Mucosa of rectum (tissue), 2 donors: Measurements from ENCODE around the gene UBR1.
"Not testable (repeated sequence)": the region's sequence is repeated elsewhere in the genome, so short reads cannot be mapped to it uniquely, and the experiment has no call there.

Experiments used
- H3K27ac ChIP-seq, 2 donors: one replicate each; pipeline ENCODE4 v1.7.0; 2013; ENCODE audit warnings: inconsistent platforms in 2 of 2, low read depth in 2 of 2, low read length in 2 of 2
- H3K27me3 ChIP-seq, 2 donors: one replicate each; pipeline ENCODE4 v1.7.0; 2013; ENCODE audit warnings: low read length in 2 of 2; ENCODE audit not compliant: control insufficient read depth in 2 of 2, insufficient read depth in 2 of 2
- H3K36me3 ChIP-seq, 2 donors: one replicate each; pipeline ENCODE4 v1.7.0; 2013; ENCODE audit warnings: low read length in 2 of 2; ENCODE audit not compliant: control insufficient read depth in 2 of 2, insufficient read depth in 2 of 2
- H3K4me1 ChIP-seq, 2 donors: one replicate each; pipeline ENCODE4 v1.7.0; 2013; ENCODE audit warnings: low read length in 2 of 2, mild to moderate bottlenecking in 1 of 2; ENCODE audit not compliant: control insufficient read depth in 2 of 2, insufficient read depth in 2 of 2
- H3K4me3 ChIP-seq, 2 donors: one replicate each; pipeline ENCODE4 v1.7.0; 2013; ENCODE audit warnings: low read length in 2 of 2
- H3K9ac ChIP-seq, 2 donors: one replicate each; pipeline ENCODE4 v1.7.0; 2013; ENCODE audit warnings: low read length in 2 of 2, low read depth in 1 of 2, mild to moderate bottlenecking in 1 of 2
- H3K9me3 ChIP-seq, 2 donors: one replicate each; pipeline ENCODE4 v1.7.0; 2013; ENCODE audit warnings: low read length in 2 of 2; ENCODE audit not compliant: control insufficient read depth in 2 of 2
- donor health status: healthy.
- donor health status: Normal muscosa, but diverticular disease.

The UBR1 gene

GRCh38 chr15:43035240-43035639 lies 70.6 kb downstream of the UBR1 start:
- H3K9me3 ChIP-seq, H3K27ac ChIP-seq, H3K4me1 ChIP-seq, H3K9ac ChIP-seq, H3K27me3 ChIP-seq, H3K4me3 ChIP-seq: not testable (repeated sequence)
- H3K36me3 ChIP-seq: peaks cover 14 to 15% of the 10 kb centered on the region in 2 donors

GRCh38 chr15:43029476-43029875 lies 76.4 kb downstream of the UBR1 start:
- Histone ChIP-seq H3K9ac (no peak overlapping the region), H3K27me3 (no peaks in the 10 kb centered on the region), H3K4me1 (no peaks in the 10 kb centered on the region), H3K36me3 (peaks cover 29 to 36% of the 10 kb centered on the region in 2 donors), H3K27ac (no peak overlapping the region), H3K4me3 (no peak overlapping the region), H3K9me3 (no peaks in the 10 kb centered on the region)

GRCh38 chr15:43025150-43025549 lies 80.7 kb downstream of the UBR1 start:
- no peaks in the 10 kb centered on the region for H3K27me3 ChIP-seq
- no peak overlapping the region for H3K27ac ChIP-seq
- no peak overlapping the region for H3K9ac ChIP-seq
- no peaks in the 10 kb centered on the region for H3K4me1 ChIP-seq
- no peaks in the 10 kb centered on the region for H3K9me3 ChIP-seq
- H3K4me3 ChIP-seq: no peak overlapping the region
- peaks cover 52 to 55% of the 10 kb centered on the region in 2 donors for H3K36me3 ChIP-seq

- not testable (repeated sequence) for H3K9me3 ChIP-seq, H3K4me1 ChIP-seq, H3K27me3 ChIP-seq, H3K4me3 ChIP-seq, H3K9ac ChIP-seq, H3K27ac ChIP-seq
- H3K36me3 ChIP-seq: peaks cover 12 to 14% of the 10 kb centered on the region in 2 donors
Observed at GRCh38 chr15:43014671-43015070, 91.2 kb downstream of the UBR1 start.

GRCh38 chr15:43009206-43009605 lies 96.6 kb downstream of the UBR1 start:
- no peak overlapping the region for H3K4me3 ChIP-seq
- no peak overlapping the region for H3K9ac ChIP-seq
- peaks cover 12 to 35% of the 10 kb centered on the region in 2 donors for H3K36me3 ChIP-seq
- H3K9me3 ChIP-seq: no peaks in the 10 kb centered on the region
- no peak overlapping the region for H3K27ac ChIP-seq
- H3K27me3 ChIP-seq: no peaks in the 10 kb centered on the region
- no peaks in the 10 kb centered on the region for H3K4me1 ChIP-seq

GRCh38 chr15:43008150-43008549 lies 97.7 kb downstream of the UBR1 start:
- Histone ChIP-seq H3K4me3 (no peak overlapping the region), H3K9ac (no peak overlapping the region), H3K4me1 (no peaks in the 10 kb centered on the region), H3K9me3 (no peaks in the 10 kb centered on the region), H3K36me3 (peaks cover 20 to 39% of the 10 kb centered on the region in 2 donors), H3K27me3 (no peaks in the 10 kb centered on the region), H3K27ac (no peak overlapping the region)

- H3K27me3 ChIP-seq: no peaks in the 10 kb centered on the region
- no peaks in the 10 kb centered on the region for H3K4me1 ChIP-seq
- H3K36me3 ChIP-seq: peaks cover 20 to 41% of the 10 kb centered on the region in 2 donors
- no peaks in the 10 kb centered on the region for H3K9me3 ChIP-seq
- H3K4me3 ChIP-seq: no peak overlapping the region
- H3K27ac ChIP-seq: no peak overlapping the region
- H3K9ac ChIP-seq: no peak overlapping the region
Observed at GRCh38 chr15:43007551-43007950, 98.3 kb downstream of the UBR1 start.

- Histone ChIP-seq H3K36me3 (peaks cover 20 to 43% of the 10 kb centered on the region in 2 donors), H3K9me3 (no peaks in the 10 kb centered on the region)
Observed at GRCh38 chr15:43006991-43007390, 98.8 kb downstream of the UBR1 start.

GRCh38 chr15:43004886-43005595 lies 100.8 kb downstream of the UBR1 start:
- not testable (repeated sequence) for H3K4me1 ChIP-seq, H3K27ac ChIP-seq, H3K4me3 ChIP-seq, H3K9ac ChIP-seq, H3K9me3 ChIP-seq, H3K27me3 ChIP-seq
- H3K36me3 ChIP-seq: peaks cover 15 to 34% of the 10 kb centered on the region in 2 donors

More at GRCh38 chr15:43006991-43007390, 98.8 kb downstream of the UBR1 start:
- no peak overlapping the region for H3K4me3 ChIP-seq
- H3K4me1 ChIP-seq: no peaks in the 10 kb centered on the region
- no peaks in the 10 kb centered on the region for H3K27me3 ChIP-seq
- no peak overlapping the region for H3K27ac ChIP-seq
- no peak overlapping the region for H3K9ac ChIP-seq

- peaks cover 11 to 23% of the 10 kb centered on the region in 2 donors for H3K36me3 ChIP-seq
- H3K4me1 ChIP-seq: no peaks in the 10 kb centered on the region
- H3K27ac ChIP-seq: no peak overlapping the region
- H3K27me3 ChIP-seq: no peaks in the 10 kb centered on the region
- no peaks in the 10 kb centered on the region for H3K9me3 ChIP-seq
- no peak overlapping the region for H3K9ac ChIP-seq
- no peak overlapping the region for H3K4me3 ChIP-seq
Observed at GRCh38 chr15:42999201-42999779, 106.5 kb downstream of the UBR1 start.
